ENCODE data around the gene ZNRF3. TPM values are rescaled to one million over a fixed set of nuclear protein-coding genes. Genes with fewer than 3 reads are reported as not detected.
A peak's percentile ranks its signal among the peaks of the same experiment; 100 is the strongest.

Gene ZNRF3
- total RNA-seq, 1 donor from 2014 or later: 7.9 TPM

DNA sequence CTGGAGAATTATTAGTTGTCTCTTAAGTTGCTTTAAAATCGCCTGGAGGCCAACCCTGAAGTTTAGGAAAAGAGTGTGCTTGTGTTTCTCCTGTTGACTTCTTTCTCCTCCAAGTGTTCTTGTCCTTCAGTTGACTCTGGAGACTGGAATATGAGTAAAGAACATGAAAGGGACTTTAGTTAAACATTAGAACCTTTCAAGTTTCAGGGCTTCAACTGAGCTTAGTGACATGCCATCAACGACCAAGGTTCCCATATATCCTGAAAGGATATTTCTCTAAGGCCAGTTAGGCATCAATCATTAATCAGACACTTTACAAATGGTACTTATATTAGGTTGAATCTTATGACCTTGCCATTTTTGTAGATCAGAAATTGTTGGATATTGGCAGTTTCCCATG is 70.0 kb downstream of the ZNRF3 start:
- Histone ChIP-seq H3K27me3 (no peaks in the 10 kb centered on the region), H3K4me3 (no peak overlapping the region), H3K9me3 (no peaks in the 10 kb centered on the region), H3K4me1 (peaks cover 70% of the 10 kb centered on the region), H3K27ac (peak overlapping the region; percentile 67), H3K36me3 (no peaks in the 10 kb centered on the region)
- DNase-seq (ENCODE audit: extremely low spot score in 2 of 2): no peak
- intact Hi-C loops (cut with DNase I): no loop called here
- TF ChIP-seq POLR2AphosphoS5 (IDR thresholded peaks at IDR 0.05; ENCODE audit: insufficient read depth in 1 of 2, low read depth in 1 of 2): no peak
- no peak for TF ChIP-seq POLR2A (IDR thresholded peaks at IDR 0.05)
- TF ChIP-seq, protein P1, sequence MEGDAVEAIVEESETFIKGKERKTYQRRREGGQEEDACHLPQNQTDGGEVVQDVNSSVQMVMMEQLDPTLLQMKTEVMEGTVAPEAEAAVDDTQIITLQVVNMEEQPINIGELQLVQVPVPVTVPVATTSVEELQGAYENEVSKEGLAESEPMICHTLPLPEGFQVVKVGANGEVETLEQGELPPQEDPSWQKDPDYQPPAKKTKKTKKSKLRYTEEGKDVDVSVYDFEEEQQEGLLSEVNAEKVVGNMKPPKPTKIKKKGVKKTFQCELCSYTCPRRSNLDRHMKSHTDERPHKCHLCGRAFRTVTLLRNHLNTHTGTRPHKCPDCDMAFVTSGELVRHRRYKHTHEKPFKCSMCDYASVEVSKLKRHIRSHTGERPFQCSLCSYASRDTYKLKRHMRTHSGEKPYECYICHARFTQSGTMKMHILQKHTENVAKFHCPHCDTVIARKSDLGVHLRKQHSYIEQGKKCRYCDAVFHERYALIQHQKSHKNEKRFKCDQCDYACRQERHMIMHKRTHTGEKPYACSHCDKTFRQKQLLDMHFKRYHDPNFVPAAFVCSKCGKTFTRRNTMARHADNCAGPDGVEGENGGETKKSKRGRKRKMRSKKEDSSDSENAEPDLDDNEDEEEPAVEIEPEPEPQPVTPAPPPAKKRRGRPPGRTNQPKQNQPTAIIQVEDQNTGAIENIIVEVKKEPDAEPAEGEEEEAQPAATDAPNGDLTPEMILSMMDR (IDR thresholded peaks at IDR 0.05): no peak

DNA sequence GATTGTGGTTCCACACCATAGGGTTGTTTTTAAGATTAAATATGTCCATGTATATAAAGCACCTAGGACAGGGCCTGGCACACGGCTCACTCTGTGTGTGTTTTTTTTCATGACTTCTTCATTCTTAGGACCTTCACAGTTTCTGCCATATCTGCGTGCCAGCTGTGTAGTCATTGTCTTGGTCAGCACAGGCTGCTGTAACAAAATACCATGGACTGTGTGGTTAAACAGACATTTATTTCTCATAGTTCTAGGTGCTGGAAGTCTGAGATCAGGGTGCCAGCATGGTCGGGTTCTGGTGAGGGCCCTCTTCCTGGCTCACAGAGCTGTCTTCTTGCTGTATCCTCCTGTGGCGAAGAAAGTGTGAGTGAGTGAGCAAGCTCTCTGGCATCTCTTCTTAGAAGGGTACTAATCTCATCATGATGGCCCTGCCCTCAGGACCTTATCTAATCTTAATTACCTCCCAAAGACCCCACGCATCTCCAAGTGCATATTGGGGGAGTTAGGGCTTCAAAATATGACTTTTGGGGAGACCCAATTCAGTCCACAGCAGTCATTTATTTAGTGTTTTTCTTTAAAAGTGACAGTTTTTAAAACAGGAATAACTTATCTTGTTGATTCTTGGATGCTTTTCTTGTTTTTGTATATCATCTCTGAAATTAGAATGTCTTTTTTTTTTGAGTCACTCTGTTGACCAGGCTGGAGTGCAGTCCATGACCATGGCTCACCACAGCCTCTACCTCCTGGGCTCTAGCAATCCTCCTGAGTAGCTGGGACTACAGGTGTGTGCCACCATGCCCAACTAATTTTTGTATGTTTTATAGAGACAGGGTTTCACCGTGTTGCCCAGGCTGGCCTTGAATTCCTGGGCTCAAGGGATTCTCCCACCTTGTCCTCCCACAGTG is 70.9 kb downstream of the ZNRF3 start:
- no peaks in the 10 kb centered on the region for H3K27me3 ChIP-seq
- no peak overlapping the region for H3K4me3 ChIP-seq
- DNase-seq (ENCODE audit: extremely low spot score in 2 of 2): no peak
- intact Hi-C loops (cut with DNase I): no loop called here
- no peak for TF ChIP-seq POLR2AphosphoS5 (IDR thresholded peaks at IDR 0.05; ENCODE audit: insufficient read depth in 1 of 2, low read depth in 1 of 2)
- TF ChIP-seq, protein P1 (IDR thresholded peaks at IDR 0.05): no peak
- TF ChIP-seq POLR2A (IDR thresholded peaks at IDR 0.05): no peak
- H3K9me3 ChIP-seq: no peaks in the 10 kb centered on the region
- H3K27ac ChIP-seq: peak overlapping the region; percentile 67
- H3K4me1 ChIP-seq: peaks cover 77% of the 10 kb centered on the region
- H3K36me3 ChIP-seq: no peaks in the 10 kb centered on the region

DNA sequence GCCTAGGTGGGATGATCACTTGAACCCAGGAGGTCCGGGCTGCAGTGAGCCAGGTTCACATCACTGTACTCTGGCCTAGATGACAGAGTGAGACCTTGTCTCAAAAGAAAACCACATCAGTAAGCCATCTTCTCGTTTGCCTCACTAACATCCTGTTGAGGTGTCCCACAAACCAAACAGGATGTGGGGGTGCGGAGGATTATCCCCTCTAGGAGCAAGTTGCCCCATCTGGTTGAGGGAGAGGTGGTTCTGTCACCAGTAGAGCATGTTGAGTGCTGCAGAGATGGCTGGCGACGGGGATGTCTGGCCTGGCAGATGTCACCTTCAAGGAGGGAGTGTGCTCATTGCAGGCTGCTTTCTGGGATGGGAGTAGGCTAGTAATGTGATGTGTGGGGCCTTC is 72.4 kb downstream of the ZNRF3 start:
- Histone ChIP-seq H3K4me1 (peaks cover 61% of the 10 kb centered on the region), H3K36me3 (no peaks in the 10 kb centered on the region), H3K27me3 (no peaks in the 10 kb centered on the region), H3K4me3 (no peak overlapping the region), H3K9me3 (no peaks in the 10 kb centered on the region), H3K27ac (no peak overlapping the region)
- no peak for TF ChIP-seq POLR2A (IDR thresholded peaks at IDR 0.05)
- TF ChIP-seq, protein P1 (IDR thresholded peaks at IDR 0.05): no peak
- TF ChIP-seq POLR2AphosphoS5 (IDR thresholded peaks at IDR 0.05; ENCODE audit: insufficient read depth in 1 of 2, low read depth in 1 of 2): no peak
- DNase-seq (ENCODE audit: extremely low spot score in 2 of 2): no peak
- intact Hi-C loops (cut with DNase I): no loop called here

DNA sequence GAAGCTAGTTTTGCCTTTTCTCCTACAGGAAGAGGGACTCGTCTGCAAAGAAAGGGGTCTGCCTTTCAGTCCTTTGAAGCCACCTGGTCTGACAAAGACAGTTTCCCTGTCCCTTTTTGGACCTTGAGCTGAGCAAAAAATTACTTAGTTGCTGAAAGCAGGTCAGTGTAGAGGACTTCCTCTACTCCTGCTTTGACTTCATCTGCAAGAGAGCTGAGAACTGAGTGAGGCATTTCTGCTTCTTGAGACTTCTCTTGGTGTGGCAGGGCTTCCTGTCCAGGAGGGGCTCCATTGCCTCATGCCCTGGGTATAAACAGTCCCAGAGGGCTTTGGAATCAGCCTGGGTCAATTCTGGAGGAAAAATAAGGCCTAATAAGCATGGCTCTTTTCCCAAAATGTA is 73.1 kb downstream of the ZNRF3 start:
- intact Hi-C loops (cut with DNase I): no loop called here

More for the DNA sequence above, 73.1 kb downstream of the ZNRF3 start:
- TF ChIP-seq POLR2AphosphoS5 (IDR thresholded peaks at IDR 0.05; ENCODE audit: insufficient read depth in 1 of 2, low read depth in 1 of 2) (no peak), POLR2A (IDR thresholded peaks at IDR 0.05) (no peak)
- TF ChIP-seq, protein P1 (IDR thresholded peaks at IDR 0.05): no peak
- Histone ChIP-seq H3K27ac (peak overlapping the region; percentile 7), H3K27me3 (no peaks in the 10 kb centered on the region), H3K9me3 (no peaks in the 10 kb centered on the region), H3K4me3 (no peak overlapping the region), H3K36me3 (no peaks in the 10 kb centered on the region), H3K4me1 (peaks cover 57% of the 10 kb centered on the region)
- no peak for DNase-seq (ENCODE audit: extremely low spot score in 2 of 2)
